ENCODE measurements around the gene SIX4. TPM values are rescaled to one million over a fixed set of nuclear protein-coding genes. Genes with fewer than 3 reads are reported as not detected.

Gene SIX4
- total and polyA plus RNA-seq, 10 of the 15 experiments (the other 5 are each of a cell fraction or from before 2014, with no cell fraction given) = 0.04 to 0.26 (median 0.06) TPM; not detected in 5

DNA sequence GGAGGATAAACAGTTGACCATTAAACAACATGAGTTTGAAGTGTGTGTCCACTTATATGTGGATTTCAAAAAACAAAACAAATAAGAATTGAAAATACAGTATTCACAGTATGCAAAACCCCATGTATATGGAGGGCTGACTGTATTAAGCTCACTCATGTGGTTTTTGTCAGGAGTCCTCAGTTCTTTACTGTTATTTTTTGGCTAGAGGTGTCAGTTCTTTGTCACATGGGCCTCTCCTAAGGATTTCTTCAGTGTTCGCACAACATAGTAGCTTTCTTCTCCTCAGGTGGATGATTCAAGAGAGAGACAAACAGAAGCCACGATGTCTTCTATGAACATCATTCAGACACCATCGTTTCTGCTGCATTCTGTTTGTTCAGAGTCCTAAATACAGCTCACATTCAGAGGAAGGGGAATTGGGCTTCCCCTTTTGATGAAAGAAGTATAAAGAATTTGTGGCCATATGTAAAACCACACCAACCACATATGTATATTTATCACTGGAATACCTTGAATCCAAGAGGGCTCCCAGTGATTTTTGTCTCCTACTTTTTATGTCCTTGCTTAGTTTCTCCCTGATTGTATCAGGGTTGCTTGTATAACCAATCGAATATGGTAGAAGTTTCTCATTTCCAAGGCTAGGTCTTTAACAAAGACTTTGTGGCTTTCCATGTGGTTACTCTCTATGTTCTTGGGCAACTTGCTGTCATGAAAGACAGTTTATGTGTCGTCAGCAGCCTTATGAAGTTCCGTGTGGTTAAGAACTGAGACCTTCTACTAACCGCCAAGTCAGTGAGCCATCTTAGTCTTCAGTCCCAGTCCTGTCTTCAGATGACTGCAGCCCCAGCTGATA, 29.3 kb upstream of the SIX4 start (continued):
- peak; percentile 62; the same call in 1 of the 2 replicates for TF ChIP-seq CHD2 (IDR thresholded peaks at IDR 0.05; ENCODE audit: borderline replicate concordance, low read depth, low read length)
- TF ChIP-seq, protein P1, sequence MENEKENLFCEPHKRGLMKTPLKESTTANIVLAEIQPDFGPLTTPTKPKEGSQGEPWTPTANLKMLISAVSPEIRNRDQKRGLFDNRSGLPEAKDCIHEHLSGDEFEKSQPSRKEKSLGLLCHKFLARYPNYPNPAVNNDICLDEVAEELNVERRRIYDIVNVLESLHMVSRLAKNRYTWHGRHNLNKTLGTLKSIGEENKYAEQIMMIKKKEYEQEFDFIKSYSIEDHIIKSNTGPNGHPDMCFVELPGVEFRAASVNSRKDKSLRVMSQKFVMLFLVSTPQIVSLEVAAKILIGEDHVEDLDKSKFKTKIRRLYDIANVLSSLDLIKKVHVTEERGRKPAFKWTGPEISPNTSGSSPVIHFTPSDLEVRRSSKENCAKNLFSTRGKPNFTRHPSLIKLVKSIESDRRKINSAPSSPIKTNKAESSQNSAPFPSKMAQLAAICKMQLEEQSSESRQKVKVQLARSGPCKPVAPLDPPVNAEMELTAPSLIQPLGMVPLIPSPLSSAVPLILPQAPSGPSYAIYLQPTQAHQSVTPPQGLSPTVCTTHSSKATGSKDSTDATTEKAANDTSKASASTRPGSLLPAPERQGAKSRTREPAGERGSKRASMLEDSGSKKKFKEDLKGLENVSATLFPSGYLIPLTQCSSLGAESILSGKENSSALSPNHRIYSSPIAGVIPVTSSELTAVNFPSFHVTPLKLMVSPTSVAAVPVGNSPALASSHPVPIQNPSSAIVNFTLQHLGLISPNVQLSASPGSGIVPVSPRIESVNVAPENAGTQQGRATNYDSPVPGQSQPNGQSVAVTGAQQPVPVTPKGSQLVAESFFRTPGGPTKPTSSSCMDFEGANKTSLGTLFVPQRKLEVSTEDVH (IDR thresholded peaks at IDR 0.05; ENCODE audit: low read depth, partially characterized antibody) = peak; percentile 12
- TF ChIP-seq HDAC2 (IDR thresholded peaks at IDR 0.05) = no peak
- peak; percentile 55 for TF ChIP-seq MEF2B (IDR thresholded peaks at IDR 0.05; ENCODE audit: partially characterized antibody, poor library complexity, severe bottlenecking)
- TF ChIP-seq RAD21 (IDR thresholded peaks at IDR 0.05; ENCODE audit: insufficient read depth, low read depth, low read length) = no peak
- TF ChIP-seq KAT2A (conservative IDR thresholded peaks at IDR 0.05; ENCODE audit: control insufficient read depth, low read depth, low read length) = no peak
- TF ChIP-seq PBX3 (IDR thresholded peaks at IDR 0.05; ENCODE audit: insufficient replicate concordance, low read depth, low read length) = no peak
- TF ChIP-seq SMC3 (IDR thresholded peaks at IDR 0.05; ENCODE audit: borderline replicate concordance, low read length) = no peak
- TF ChIP-seq PKNOX1 (IDR thresholded peaks at IDR 0.05) = peak; percentile 76
- TF ChIP-seq STAT3 (IDR thresholded peaks at IDR 0.05; ENCODE audit: low read depth, low read length) = no peak
- TF ChIP-seq CEBPB (IDR thresholded peaks at IDR 0.05; ENCODE audit: borderline replicate concordance in 1 of 2, low read depth in 2 of 2, low read length in 2 of 2) = peak; percentile 48 to 70; a peak in 1 of 4 replicates
- TF ChIP-seq NR2F1 (conservative IDR thresholded peaks at IDR 0.05) = peak; percentile 83
- TF ChIP-seq USF2 (IDR thresholded peaks at IDR 0.05; ENCODE audit: borderline replicate concordance, low read depth, low read length) = no peak; the same call in 1 of the 2 replicates
- TF ChIP-seq ZBED1 (IDR thresholded peaks at IDR 0.05; ENCODE audit: borderline replicate concordance) = peak; percentile 60; the same call in 1 of the 2 replicates
- peak; percentile 96 for TF ChIP-seq MTA2 (IDR thresholded peaks at IDR 0.05; ENCODE audit: low read depth)
- no peak for TF ChIP-seq ZNF274 (IDR thresholded peaks at IDR 0.05; ENCODE audit: insufficient read depth, insufficient read length)
- TF ChIP-seq DPF2 (IDR thresholded peaks at IDR 0.05) = peak; percentile 94
- no peak for TF ChIP-seq ZBTB33 (IDR thresholded peaks at IDR 0.05)
- peak; percentile 100 for TF ChIP-seq RUNX3 (IDR thresholded peaks at IDR 0.05; ENCODE audit: low read length)
- TF ChIP-seq TAF1 (IDR thresholded peaks at IDR 0.05; ENCODE audit: borderline replicate concordance, low read depth, low read length) = no peak
- peak; percentile 18; the same call in 1 of the 2 replicates for TF ChIP-seq PML (IDR thresholded peaks at IDR 0.05; ENCODE audit: low read length)
- no peak for TF ChIP-seq YBX1 (IDR thresholded peaks at IDR 0.05)
- peak; percentile 80 for TF ChIP-seq CBX5 (IDR thresholded peaks at IDR 0.05; ENCODE audit: low read depth)

Measured in GM12878 (cell line).